Ramos (cell line): ENCODE results near the gene SLC25A11.

ENCODE experiments used
- in situ Hi-C: fragments of 300-500 bp; cut with MboI; formaldehyde crosslinking; loops from one replicate; pipeline ENCODE4 v1.14.3; 2022; ENCODE audit warnings: low sequenced_read_pairs; ENCODE audit not compliant: unreplicated experiment

SLC25A11 gene

DNA sequence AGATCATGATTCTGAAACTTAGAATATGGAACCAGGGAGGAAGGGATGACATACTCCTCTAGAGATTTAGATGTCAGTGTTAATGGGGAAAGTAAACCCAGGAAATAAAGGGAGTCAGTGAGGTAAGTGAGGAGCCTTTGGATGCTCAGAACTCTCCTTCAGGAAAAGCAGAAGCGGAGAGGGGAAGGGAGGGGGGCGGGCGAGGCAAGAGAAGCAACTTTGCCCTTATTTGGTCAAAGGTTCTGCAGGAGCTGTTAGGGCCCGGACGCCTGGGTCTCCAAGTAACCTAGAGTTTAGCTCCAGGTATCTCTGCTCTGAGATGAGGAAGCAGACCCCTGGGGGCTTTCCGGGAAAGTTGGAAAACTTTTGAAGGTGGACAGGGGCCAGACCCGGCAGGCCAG, 7.2 kb upstream of the SLC25A11 start:
- in situ Hi-C loops, result no loop called here

DNA sequence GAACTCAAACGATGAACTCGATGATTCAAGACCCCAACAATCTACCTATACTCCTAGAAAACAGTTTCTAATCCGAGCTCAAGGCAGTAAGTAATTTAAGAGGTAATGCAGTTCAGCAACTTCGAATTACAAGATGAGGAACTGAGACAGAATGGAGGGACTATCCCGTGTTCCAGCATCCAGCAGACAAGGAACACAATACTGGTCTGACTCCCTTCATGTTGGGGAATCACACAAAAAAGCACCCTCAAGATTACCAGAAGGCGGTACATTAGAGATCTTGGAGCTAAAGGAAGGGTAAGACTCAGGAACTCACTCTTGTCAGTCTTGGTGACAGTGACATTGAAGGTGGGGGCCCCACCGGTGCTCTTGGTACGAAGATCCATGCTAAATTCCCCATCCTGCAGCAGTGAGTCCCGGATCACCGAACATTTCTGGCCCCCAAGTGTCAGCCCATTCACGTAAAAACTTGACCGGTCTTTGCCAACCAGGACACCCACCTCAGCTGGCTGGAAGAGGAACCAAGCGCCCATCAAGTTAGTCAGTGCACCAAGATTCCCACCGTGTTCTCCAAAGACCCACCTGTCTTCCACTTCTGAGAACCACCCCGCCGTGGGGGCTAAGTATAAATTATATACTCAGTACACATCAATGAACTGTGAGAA, 6.6 kb upstream of the SLC25A11 start:
- in situ Hi-C loops, result no loop called here

DNA sequence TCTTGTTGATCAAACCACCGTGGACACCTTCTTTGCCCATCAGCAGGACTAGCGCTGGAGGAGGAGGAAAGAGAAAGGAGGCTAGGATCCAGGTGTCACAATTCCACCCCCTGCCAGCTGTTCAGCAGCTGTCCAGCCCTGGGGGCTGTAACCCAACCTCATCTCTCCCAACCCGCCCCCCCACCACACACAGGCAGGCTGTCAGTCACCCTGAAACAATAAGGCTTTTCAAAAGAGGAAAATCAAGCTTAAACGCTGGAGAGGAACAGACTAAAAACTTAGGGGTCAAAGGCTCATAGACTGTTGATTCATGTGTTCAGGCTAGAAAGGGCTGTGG, 6.1 kb upstream of the SLC25A11 start:
- in situ Hi-C loops, result no loop called here

DNA sequence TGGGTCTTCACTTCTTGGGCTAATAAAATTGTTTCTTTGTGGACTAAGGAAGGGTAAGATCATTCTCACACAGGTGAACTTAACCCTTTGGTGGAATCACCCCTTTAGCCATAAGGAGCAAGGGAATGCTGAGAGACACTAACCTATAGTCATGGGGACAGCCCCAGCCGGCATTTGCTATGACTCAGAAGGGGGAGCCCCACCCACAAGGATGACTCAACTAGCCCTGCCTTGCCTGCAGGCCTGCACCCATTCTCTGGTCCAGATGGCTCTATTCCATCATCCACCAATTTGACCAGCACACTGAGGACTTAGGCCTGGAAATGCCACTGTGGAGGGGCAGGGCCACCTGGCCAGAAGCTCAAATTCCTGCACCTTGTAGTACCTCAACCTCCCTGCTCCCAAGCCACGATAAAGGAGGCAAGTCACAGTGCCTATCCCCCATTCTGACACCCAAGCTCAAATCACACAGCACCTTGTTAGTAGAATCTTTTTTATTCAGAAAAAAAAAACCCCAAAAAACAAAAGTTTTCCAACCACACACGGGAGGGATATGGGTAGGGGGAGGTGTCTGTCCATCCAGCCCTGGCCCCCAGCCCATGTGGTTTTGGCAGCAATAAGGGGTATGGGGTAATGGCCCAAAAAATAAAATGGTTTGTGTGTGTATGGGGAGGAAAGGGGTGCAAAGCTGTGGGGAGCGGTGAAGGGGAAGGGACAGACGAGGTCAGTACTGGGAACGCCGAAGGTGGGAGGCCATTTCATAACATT, 5.5 kb upstream of the SLC25A11 start:
- in situ Hi-C loops, result no loop called here

DNA sequence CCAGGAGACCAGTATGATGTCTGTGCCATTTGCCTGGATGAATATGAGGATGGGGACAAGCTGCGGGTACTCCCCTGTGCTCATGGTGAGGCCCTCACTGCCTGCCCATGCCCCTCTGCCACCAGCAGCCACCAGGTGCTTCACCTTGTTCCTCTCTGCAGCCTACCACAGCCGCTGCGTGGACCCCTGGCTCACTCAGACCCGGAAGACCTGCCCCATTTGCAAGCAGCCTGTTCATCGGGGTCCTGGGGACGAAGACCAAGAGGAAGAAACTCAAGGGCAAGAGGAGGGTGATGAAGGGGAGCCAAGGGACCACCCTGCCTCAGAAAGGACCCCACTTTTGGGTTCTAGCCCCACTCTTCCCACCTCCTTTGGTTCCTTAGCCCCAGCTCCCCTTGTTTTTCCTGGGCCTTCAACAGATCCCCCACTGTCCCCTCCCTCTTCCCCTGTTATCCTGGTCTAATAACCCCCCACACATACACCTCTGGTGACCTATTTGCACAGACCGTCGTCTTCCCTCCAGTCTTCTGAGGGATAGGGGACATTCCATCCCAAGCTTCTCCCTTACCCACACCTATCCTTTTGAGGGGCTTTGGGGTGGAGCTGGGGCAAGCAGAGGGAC, 4.8 kb upstream of the SLC25A11 start:
- in situ Hi-C loops, result no loop called here

DNA sequence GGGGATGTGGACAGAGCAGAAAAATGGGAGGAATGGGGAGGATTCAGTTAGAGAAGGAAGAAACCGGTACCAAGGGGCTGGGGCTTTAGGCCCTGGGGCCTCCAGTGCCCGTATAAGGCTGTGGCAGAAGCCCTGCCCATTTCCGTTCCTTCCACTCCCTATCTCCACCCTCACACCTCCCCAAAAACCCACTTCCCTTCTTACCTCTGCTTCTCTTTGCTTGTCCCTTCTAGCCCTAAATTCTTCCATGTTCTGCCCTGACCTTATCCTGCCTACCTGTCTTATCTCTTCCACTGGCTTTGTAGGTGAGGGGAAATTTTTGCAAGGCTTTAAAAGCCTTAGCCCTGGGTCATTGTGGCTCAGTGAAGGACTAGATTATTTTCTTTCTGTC, 4.3 kb upstream of the SLC25A11 start:
- in situ Hi-C loops, result no loop called here

DNA sequence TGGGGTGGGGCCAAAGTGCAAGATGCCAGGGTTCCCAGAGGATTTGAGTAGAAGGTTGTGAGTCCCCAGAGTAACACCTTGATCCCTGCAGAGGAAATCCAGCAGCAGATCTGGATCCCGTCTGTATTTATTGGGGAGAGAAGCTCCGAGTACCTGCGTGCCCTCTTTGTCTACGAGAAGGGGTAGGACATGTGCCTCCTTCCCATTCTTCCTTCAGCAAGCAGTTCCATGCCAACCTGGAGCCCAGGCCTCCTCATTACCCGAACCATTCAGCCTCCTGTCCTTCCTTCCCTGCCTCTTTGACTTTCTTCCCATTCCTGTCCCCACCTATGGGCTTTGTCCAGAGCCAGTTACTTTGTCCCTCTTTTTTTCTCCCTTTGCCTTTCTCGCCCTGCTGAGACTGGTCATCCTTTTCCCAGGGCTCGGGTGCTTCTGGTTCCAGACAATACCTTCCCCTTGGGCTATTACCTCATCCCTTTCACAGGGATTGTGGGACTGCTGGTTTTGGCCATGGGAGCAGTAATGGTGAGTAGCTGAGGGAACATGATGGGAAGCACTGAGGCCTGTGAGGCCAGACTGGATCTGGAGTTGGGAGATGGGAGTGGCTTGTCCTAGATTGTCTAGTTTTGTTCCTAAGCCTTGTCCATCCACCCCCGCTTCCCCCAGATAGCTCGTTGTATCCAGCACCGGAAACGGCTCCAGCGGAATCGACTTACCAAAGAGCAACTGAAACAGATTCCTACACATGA, 3.1 kb upstream of the SLC25A11 start:
- in situ Hi-C loops, result no loop called here

DNA sequence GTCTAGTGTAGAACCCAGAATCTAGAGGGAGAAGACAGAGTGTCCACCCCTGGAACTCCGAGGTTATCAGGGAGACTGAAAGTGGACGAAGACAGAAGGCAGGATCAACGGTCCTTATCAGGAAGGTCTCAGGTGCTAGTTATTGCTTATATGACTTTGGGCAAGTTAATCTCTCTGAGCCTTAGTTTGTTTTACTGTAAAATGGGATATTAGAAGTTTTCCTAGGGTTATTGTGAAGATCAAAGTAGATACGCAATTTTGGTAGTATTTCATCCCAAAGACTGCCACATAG, 1.4 kb upstream of the SLC25A11 start:
- in situ Hi-C loops, result no loop called here

DNA sequence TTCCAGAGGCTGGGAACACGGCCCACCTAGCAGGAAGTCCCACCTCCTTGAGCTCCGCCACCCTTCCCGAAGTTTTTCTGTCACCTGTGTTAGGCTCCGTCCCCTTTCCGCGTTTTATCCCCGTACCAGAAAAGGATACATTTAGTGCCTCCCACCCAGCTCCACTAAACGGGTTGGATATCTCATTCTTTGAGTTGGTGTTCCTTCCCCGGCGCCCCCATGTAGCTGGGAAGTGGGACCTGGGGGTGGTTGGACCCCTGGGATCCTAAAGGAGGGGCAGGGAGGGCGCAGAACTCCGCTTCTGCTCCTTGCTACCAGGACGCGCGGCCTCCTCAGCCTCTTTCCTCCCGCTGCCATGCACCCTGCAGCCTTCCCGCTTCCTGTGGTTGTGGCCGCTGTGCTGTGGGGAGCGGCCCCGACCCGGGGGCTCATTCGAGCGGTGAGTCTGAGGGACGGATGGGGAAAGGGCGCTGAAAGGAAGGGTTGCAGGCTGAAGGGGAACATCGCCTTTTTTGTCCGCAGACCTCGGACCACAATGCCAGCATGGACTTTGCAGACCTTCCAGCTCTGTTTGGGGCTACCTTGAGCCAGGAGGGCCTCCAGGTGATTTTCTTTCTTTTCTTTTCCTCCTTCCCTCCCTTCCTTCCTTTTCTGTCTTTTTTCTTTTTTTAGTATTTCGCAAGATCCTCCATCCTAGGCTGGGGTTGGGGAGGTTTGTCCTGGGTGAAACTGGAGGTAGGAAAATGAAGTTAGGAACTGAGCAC, 891 bp upstream of the SLC25A11 start:
- in situ Hi-C loops, result no loop called here

DNA sequence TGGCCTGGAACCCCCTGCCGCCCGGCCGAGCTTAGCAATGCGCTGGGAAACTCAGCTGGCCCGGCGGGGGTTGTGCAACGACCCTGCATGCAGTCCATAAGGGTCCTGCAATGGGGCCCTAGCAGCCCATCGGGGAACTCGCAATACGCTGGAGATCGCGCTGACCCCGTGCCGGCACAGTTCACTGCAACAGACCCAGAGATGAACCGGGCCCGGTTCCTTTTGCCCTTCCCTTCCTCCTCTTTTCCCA, 375 bp downstream of the SLC25A11 start:
- in situ Hi-C loops, result no loop called here

DNA sequence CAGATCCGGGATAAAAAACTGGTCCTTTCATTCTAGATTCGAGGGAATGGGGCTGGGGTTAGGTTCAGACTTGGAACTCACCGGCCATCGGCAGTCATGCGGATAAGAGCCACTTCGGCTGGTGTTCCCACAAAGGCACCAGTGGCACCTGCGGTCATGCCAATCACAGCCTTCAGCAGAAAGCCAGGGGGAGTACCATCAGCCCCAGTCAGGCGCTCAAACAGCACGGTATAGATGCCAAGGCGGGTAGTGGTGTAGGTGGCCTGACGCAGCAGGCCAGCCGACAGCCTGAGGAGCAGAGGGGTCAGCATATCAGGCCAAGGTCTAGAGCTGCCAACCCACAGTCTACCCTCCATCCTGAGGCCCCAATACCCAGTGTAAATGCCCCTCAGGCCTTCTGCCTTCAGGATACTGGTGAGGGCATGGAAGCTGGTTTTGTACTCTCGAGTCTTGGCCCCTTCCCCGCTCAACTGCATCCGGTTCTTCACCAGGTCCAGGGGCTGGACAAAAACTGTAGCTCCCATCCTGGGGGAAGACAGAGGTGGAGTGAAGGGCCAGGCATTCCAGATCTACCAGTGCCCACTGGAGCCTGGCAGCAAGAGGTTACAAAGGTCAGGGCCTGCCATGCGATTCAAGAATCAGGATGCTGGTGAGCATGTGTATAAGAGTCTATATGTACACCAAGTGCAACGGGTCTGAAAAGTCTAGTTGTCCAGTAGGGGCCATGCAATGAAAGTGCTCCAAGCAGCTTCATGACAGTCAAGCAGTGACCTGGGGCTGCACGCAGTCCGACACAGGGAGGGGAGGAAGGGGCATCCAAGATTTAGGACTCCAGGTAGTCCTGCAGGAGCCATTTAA, 929 bp downstream of the SLC25A11 start:
- in situ Hi-C loops, result no loop called here

DNA sequence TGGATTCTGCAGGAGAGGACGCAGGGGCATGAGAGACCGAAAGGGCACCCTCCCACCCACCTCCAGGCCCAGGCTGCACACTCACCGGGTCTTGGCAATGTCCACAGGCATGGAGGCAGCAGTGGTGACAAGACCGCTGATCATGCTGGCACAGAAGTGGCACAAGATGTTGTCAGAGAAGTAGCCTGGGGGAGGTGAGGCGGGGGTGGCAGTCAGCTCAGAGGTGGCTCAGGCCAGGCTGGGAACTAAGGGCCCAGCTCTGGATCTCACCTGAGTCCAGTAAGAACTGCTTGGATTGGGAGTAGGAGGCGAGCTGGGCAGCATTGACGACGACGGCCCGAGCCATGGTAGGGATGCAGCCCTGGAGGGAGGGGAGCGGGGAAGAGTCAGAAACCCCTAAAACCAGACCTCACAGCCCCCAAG, 1.8 kb downstream of the SLC25A11 start:
- in situ Hi-C loops, result no loop called here

DNA sequence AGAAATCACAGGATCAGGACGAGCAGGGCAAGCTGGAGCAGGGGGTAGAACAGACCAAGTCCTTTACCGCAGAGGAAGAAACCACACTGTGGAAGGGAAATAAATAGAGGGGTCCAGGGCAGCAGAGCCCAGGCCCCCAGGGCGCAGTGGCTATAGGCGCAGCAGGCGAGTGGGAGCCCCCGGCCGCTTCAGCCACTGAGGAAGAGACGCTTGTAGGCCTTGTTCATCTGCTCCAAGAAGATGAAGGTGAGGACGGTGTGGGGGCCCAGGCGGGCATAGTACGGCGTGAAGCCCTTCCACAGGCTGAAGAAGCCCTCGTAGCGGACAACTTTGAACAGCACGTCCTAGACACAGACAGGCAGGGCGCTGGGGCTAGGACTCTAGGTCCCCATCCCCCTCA, 2.3 kb downstream of the SLC25A11 start:
- in situ Hi-C loops, result no loop called here

DNA sequence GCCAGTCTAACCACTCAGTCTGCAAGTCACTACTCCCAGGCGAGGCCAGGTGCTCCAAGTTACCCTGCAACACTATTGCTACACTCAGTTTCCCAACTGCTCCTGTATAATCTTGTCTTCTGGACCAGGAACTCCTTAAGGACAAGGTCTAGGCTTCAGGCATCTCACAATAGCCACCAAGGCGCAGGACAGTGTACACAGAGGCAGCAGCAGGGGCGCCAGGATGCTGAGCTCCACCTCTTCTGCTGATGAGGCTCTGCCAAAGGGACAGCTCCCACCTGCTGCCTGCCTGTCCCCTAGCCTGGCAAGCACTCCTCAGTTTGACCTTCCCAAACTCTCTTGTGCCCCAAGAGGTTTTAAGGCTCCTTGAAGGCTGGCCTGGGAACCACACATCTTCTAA, 3.4 kb downstream of the SLC25A11 start:
- in situ Hi-C loops, result no loop called here

DNA sequence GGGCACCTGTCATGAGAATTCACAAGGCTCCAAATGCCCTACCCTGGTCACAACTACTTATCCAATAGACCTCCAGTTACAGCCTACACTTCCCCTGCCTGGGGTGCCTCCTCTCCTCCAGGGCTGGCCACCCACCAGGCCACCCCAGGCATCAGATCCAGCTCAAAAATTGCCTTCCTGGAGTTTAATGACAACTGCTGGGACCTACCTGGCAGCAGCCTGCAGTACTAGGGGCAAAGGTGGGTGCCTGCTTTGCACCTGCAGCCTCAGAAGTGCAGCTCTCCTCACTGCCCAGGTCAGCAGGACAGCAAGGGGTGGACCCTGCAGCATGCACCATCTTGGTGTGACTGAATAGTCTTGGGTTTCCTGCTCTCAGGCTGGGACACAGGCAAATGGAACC, 4.2 kb downstream of the SLC25A11 start:
- in situ Hi-C loops, result no loop called here

DNA sequence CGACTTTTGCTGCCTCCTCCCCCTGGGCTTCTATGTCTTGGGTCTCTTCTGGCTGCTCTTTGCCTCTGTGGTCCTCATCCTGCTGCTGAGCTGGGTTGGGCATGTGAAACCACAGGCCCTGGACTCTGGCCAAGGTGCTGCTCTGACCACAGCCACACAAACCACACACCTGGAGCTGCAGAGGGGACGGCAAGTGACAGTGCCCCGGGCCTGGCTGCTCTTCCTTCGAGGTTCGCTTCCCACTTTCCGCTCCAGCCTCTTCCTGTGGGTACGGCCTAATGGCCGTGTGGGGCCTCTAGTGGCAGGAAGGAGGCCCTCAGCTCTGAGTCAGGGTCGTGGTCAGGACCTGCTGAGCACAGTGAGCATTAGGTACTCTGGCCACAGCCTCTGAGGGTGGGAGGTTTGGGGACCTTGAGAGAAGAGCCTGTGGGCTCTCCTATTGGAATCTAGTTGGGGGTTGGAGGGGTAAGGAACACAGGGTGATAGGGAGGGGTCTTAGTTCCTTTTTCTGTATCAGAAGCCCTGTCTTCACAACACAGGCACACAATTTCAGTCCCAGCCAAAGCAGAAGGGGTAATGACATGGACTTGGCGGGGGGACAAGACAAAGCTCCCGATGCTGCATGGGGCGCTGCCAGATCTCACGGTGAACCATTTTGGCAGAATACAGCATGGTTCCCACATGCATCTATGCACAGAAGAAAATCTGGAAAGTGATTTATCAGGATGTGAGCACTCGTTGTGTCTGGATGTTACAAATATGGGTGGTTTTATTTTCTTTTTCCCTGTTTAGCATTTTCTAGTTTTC, 5.5 kb downstream of the SLC25A11 start:
- in situ Hi-C loops, result no loop called here

DNA sequence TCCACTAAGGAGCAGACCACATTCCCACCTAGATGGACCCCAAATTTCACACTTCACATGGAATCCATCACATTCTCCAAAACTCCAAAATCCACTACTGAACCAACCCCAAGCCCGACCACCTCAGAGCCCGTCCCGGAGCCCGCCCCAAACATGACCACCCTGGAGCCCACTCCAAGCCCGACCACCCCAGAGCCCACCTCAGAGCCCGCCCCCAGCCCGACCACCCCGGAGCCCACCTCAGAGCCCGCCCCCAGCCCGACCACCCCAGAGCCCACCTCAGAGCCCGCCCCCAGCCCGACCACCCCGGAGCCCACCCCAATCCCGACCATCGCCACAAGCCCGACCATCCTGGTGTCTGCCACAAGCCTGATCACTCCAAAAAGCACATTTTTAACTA, 6.2 kb downstream of the SLC25A11 start:
- in situ Hi-C loops, result no loop called here

DNA sequence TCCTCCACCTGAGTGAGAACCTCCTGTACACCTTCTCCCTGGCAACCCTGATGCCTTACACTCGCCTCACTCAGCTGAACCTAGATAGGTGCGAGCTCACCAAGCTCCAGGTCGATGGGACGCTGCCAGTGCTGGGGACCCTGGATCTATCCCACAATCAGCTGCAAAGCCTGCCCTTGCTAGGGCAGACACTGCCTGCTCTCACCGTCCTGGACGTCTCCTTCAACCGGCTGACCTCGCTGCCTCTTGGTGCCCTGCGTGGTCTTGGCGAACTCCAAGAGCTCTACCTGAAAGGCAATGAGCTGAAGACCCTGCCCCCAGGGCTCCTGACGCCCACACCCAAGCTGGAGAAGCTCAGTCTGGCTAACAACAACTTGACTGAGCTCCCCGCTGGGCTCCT, 7.1 kb downstream of the SLC25A11 start:
- in situ Hi-C loops, result no loop called here

DNA sequence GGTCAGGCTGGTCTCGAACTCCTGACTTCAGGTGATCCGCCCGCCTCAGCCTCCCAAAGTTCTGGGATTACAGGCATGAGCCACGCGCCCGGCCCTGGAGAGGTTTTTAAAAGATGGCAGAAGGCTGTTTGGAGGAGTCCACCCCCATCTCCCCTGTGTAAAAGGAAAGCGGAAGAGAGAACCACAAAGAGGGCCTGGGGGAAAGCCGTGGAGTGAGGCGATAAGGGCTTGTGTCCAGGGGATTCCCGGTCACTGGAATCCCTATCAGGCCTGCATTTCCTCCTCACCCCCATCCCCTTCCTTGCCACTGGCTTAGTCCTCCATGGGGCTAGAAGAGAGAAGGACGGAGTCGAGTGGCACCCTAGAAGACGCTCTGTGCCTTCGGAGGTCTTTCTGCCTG, 7.9 kb downstream of the SLC25A11 start, which contains the start of gene GP1BA:
Gene GP1BA, plus strand, starts transcription at position 315 of the 400 bp plus-strand sequence. CDS start 328 bp downstream, outside the sequence.
- in situ Hi-C loops, result no loop called here
